ENCODE data around the gene UBE3D. TPM values are rescaled to one million over a fixed set of nuclear protein-coding genes. Genes with fewer than 3 reads are reported as not detected.

Gene UBE3D
- total and polyA plus RNA-seq, 2 experiments from 2014 or later: 17.5 to 31.4 TPM

GRCh38 chr6:83086751-83087150 is 21.1 kb upstream of the UBE3D start:
- no peaks in the 10 kb centered on the region for H3K36me3 ChIP-seq (ENCODE audit: insufficient read depth)
- no peak overlapping the region for H3K27ac ChIP-seq (ENCODE audit: low read depth)
- H3K27me3 ChIP-seq (ENCODE audit: insufficient read depth): no peaks in the 10 kb centered on the region
- no peak overlapping the region for H3K4me2 ChIP-seq
- H4K20me1 ChIP-seq (replicated peaks; ENCODE audit: insufficient read depth): no peaks in the 10 kb centered on the region
- no peaks in the 10 kb centered on the region for H3K9me3 Mint-ChIP-seq
- H3K36me3 Mint-ChIP-seq (ENCODE audit: low read depth): peaks cover 3% of the 10 kb centered on the region; the same call in 2 of the 3 replicates
- H3K4me3 Mint-ChIP-seq: no peak overlapping the region
- H3K9me2 ChIP-seq (ENCODE audit: insufficient read depth): no peaks in the 10 kb centered on the region
- ATAC-seq: no peak
- no peaks in the 10 kb centered on the region; the same call in 1 of the 2 replicates for H3K4me1 ChIP-seq (ENCODE audit: insufficient read depth)
- H3K4me3 ChIP-seq: no peak overlapping the region
- peaks cover 2% of the 10 kb centered on the region for H3K27me3 Mint-ChIP-seq (ENCODE audit: insufficient read depth, low read depth, poor library complexity)
- TF ChIP-seq ETS1 (IDR thresholded peaks at IDR 0.05): no peak
- no peak for TF ChIP-seq ZNF114 (CRISPR knock-in tag; IDR thresholded peaks at IDR 0.05)
- no peak for TF ChIP-seq EZH2 (IDR thresholded peaks at IDR 0.05; ENCODE audit: low read depth, unreplicated experiment)
- no peak for TF ChIP-seq CTCF (conservative IDR thresholded peaks at IDR 0.05; ENCODE audit: low read depth in 2 of 2)
- TF ChIP-seq POLR2AphosphoS5 (IDR thresholded peaks at IDR 0.05; ENCODE audit: low read depth): no peak
- TF ChIP-seq EZH2phosphoT487 (IDR thresholded peaks at IDR 0.05; ENCODE audit: unreplicated experiment): no peak
- no peak for TF ChIP-seq CREB1 (CRISPR knock-in tag; IDR thresholded peaks at IDR 0.05; ENCODE audit: low read depth)
- TF ChIP-seq REST (IDR thresholded peaks at IDR 0.05; ENCODE audit: unreplicated experiment): no peak
- no peak for TF ChIP-seq ZNF462 (CRISPR knock-in tag; IDR thresholded peaks at IDR 0.05)
- TF ChIP-seq ZNF331 (CRISPR knock-in tag; IDR thresholded peaks at IDR 0.05; ENCODE audit: low read depth): no peak
- TF ChIP-seq NANOG (IDR thresholded peaks at IDR 0.05; ENCODE audit: borderline replicate concordance): no peak
- H3F3A ChIP-seq (replicated peaks; ENCODE audit: low read depth): no peaks in the 10 kb centered on the region
- peaks cover 9% of the 10 kb centered on the region; the same call in 2 of the 3 replicates for H3K4me1 Mint-ChIP-seq
- H2AFZ ChIP-seq: no peak overlapping the region
- H3K79me2 ChIP-seq (replicated peaks; ENCODE audit: insufficient read depth): peaks cover 19% of the 10 kb centered on the region
- DNase-seq (ENCODE audit: low spot score): no peak
- H3K27ac Mint-ChIP-seq: no peak overlapping the region
